ENCODE data around the gene UCK1. TPM values are rescaled to one million over a fixed set of nuclear protein-coding genes. Genes with fewer than 3 reads are reported as not detected.
A peak's percentile ranks its signal among the peaks of the same experiment; 100 is the strongest.

UCK1 gene
- polyA plus RNA-seq, 1 donor (not counting 4 experiments of a cell fraction or from before 2014, with no cell fraction given) = 15.4 TPM

DNA sequence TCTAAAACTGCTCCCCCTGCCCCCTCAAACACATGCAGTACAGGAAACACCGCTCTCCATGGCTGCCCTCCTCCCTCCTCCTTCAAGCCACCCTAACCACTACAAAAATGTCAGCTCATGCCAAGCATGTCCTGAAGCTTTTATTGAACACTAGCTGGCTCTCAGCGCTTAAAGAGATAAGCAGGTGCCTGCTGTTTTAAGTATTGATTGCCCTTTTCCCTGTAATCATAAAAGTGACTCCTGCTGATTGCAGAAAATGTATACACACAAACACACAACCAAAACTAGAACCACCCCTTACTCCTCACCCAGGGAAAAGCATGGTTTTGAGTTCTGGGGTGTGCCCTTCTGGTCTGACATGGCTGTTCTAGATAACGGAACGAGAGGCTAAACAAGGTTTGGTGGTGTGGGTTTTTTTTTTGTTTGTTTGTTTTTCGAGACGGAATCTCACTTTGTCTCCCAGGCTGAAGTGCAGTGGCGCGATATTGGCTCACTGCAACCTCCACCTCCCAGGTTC lies 3.7 kb upstream of the UCK1 start:
- H4K20me1 ChIP-seq (ENCODE audit: control insufficient read depth, extremely low read depth, insufficient read depth, low read length) = no peaks in the 10 kb centered on the region
- H3K4me3 ChIP-seq (ENCODE audit: control insufficient read depth in 2 of 3, extremely low read depth in 1 of 3, insufficient read depth in 2 of 3, low read depth in 1 of 3, low read length in 3 of 3) = no peak overlapping the region
- peaks cover 11% of the 10 kb centered on the region for H3K4me1 ChIP-seq (ENCODE audit: control insufficient read depth, extremely low read depth, insufficient read depth, low read length)
- TF ChIP-seq EZH2 (IDR thresholded peaks at IDR 0.05; ENCODE audit: low read length) = no peak
- TF ChIP-seq, protein P1, sequence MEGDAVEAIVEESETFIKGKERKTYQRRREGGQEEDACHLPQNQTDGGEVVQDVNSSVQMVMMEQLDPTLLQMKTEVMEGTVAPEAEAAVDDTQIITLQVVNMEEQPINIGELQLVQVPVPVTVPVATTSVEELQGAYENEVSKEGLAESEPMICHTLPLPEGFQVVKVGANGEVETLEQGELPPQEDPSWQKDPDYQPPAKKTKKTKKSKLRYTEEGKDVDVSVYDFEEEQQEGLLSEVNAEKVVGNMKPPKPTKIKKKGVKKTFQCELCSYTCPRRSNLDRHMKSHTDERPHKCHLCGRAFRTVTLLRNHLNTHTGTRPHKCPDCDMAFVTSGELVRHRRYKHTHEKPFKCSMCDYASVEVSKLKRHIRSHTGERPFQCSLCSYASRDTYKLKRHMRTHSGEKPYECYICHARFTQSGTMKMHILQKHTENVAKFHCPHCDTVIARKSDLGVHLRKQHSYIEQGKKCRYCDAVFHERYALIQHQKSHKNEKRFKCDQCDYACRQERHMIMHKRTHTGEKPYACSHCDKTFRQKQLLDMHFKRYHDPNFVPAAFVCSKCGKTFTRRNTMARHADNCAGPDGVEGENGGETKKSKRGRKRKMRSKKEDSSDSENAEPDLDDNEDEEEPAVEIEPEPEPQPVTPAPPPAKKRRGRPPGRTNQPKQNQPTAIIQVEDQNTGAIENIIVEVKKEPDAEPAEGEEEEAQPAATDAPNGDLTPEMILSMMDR (optimal IDR thresholded peaks at IDR 0.05 in 1 of 3, IDR thresholded peaks at IDR 0.05 in 1 of 3, conservative IDR thresholded peaks at IDR 0.05 in 1 of 3; ENCODE audit: extremely low read depth in 1 of 3, insufficient read depth in 2 of 3, low read length in 3 of 3) = no peak
- peaks cover 0 to 3% of the 10 kb centered on the region in 2 experiments for H3K36me3 ChIP-seq (ENCODE audit: control insufficient read depth in 2 of 2, extremely low read depth in 1 of 2, insufficient read depth in 2 of 2, low read length in 2 of 2)
- H3K9me3 ChIP-seq (ENCODE audit: control insufficient read depth, low read depth, low read length) = no peaks in the 10 kb centered on the region
- no peak overlapping the region for H3K27ac ChIP-seq (ENCODE audit: control insufficient read depth, insufficient read depth, low read length)
- no peak overlapping the region for H2AFZ ChIP-seq (ENCODE audit: control insufficient read depth, low read length)
- no peaks in the 10 kb centered on the region for H3K27me3 ChIP-seq (ENCODE audit: control insufficient read depth, extremely low read depth, insufficient read depth, low read length)
- no peak overlapping the region for H3K4me2 ChIP-seq (ENCODE audit: control insufficient read depth, extremely low read depth, insufficient read depth, low read depth, low read length)
- no peak overlapping the region for H3K9ac ChIP-seq (ENCODE audit: control insufficient read depth, extremely low read depth, insufficient read depth, low read length)
- peaks cover 8% of the 10 kb centered on the region for H3K79me2 ChIP-seq (ENCODE audit: control insufficient read depth, insufficient read depth, low read length)
- no peaks in the 10 kb centered on the region for H3K9me1 ChIP-seq (ENCODE audit: control insufficient read depth, extremely low read depth, insufficient read depth, low read length)
- no peak for FAIRE-seq
- dilution Hi-C loops (cut with MboI; ENCODE audit: extremely low pct_ligation_motif_present, low sequenced_read_pairs) = no loop called here
- DNase-seq (ENCODE audit: low read depth, low spot score) = no peak

DNA sequence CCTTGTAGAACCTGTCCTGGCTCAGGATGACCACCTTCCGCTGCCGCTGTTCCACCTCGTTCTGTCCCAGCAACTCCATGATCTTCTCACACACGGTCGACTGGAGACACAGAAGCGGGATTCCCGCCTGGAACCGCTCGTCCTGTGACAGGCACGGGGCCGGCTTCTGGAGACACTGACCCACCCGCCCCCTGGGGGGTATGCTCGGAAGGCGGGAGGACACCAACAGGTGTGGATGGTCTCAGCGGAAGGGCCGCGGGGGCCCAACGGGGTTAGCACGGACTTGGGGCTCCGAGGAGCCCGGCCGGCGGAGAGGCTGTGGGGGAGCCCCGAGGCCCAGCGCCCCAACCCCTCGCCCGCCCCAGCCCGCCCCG lies 530 bp downstream of the UCK1 start:
- no peak for FAIRE-seq
- TF ChIP-seq EZH2 (IDR thresholded peaks at IDR 0.05; ENCODE audit: low read length) = no peak
- TF ChIP-seq, protein P1 (optimal IDR thresholded peaks at IDR 0.05 in 1 of 3, IDR thresholded peaks at IDR 0.05 in 1 of 3, conservative IDR thresholded peaks at IDR 0.05 in 1 of 3; ENCODE audit: extremely low read depth in 1 of 3, insufficient read depth in 2 of 3, low read length in 3 of 3) = peak in 1 of 3 experiments; percentile 15
- peak overlapping the region; percentile 40 for H3K27ac ChIP-seq (ENCODE audit: control insufficient read depth, insufficient read depth, low read length)

More for the DNA sequence above, 530 bp downstream of the UCK1 start:
- dilution Hi-C loops (cut with MboI; ENCODE audit: extremely low pct_ligation_motif_present, low sequenced_read_pairs) = no loop called here
- H3K9me3 ChIP-seq (ENCODE audit: control insufficient read depth, low read depth, low read length) = no peaks in the 10 kb centered on the region
- peak overlapping the region; percentile 95 for H3K4me2 ChIP-seq (ENCODE audit: control insufficient read depth, extremely low read depth, insufficient read depth, low read depth, low read length)
- H3K4me1 ChIP-seq (ENCODE audit: control insufficient read depth, extremely low read depth, insufficient read depth, low read length) = peaks cover 11% of the 10 kb centered on the region
- no peak for DNase-seq (ENCODE audit: low read depth, low spot score)
- H3K36me3 ChIP-seq (ENCODE audit: control insufficient read depth in 2 of 2, extremely low read depth in 1 of 2, insufficient read depth in 2 of 2, low read length in 2 of 2) = peaks cover 8 to 15% of the 10 kb centered on the region in 2 experiments
- peak overlapping the region; percentile 79 to 86 (median 84) for H3K4me3 ChIP-seq (ENCODE audit: control insufficient read depth in 2 of 3, extremely low read depth in 1 of 3, insufficient read depth in 2 of 3, low read depth in 1 of 3, low read length in 3 of 3)
- no peaks in the 10 kb centered on the region for H3K27me3 ChIP-seq (ENCODE audit: control insufficient read depth, extremely low read depth, insufficient read depth, low read length)
- peak overlapping the region; percentile 77 for H3K9ac ChIP-seq (ENCODE audit: control insufficient read depth, extremely low read depth, insufficient read depth, low read length)
- H3K79me2 ChIP-seq (ENCODE audit: control insufficient read depth, insufficient read depth, low read length) = peaks cover 8% of the 10 kb centered on the region
- no peaks in the 10 kb centered on the region for H4K20me1 ChIP-seq (ENCODE audit: control insufficient read depth, extremely low read depth, insufficient read depth, low read length)
- peak overlapping the region; percentile 33 for H2AFZ ChIP-seq (ENCODE audit: control insufficient read depth, low read length)
- no peaks in the 10 kb centered on the region for H3K9me1 ChIP-seq (ENCODE audit: control insufficient read depth, extremely low read depth, insufficient read depth, low read length)

Measured in keratinocyte (primary cell).